SJCRH30 (cell line): Measurements from ENCODE around the gene THRA. TPM values are rescaled to one million over a fixed set of nuclear protein-coding genes. Genes with fewer than 3 reads are reported as not detected.

Experiments used
- DNase-seq, 2 experiments: peaks; one replicate each; pipeline ENCODE4 v3.0.0-alpha.2; 2015 to 2020
- H3K27ac ChIP-seq: fragments of 250-450 bp; sonication (Bioruptor Pico); 2 replicates; pipeline ENCODE4 v1.5.1; 2020; ENCODE audit warnings: mild to moderate bottlenecking, moderate library complexity
- H3K27me3 ChIP-seq: fragments of 250-450 bp; sonication (Bioruptor Pico); 2 replicates; pipeline ENCODE4 v1.5.1; 2020; ENCODE audit warnings: mild to moderate bottlenecking, moderate library complexity
- H3K36me3 ChIP-seq: fragments of 250-450 bp; sonication (Bioruptor Pico); 2 replicates; pipeline ENCODE4 v1.5.1; 2020; ENCODE audit warnings: mild to moderate bottlenecking, moderate library complexity
- H3K4me1 ChIP-seq: fragments of 250-450 bp; sonication (Bioruptor Pico); 2 replicates; pipeline ENCODE4 v1.5.1; 2020; ENCODE audit warnings: mild to moderate bottlenecking, moderate library complexity
- H3K4me3 ChIP-seq: fragments of 250-450 bp; sonication (Bioruptor Pico); 2 replicates; pipeline ENCODE4 v1.5.1; 2020; ENCODE audit warnings: mild to moderate bottlenecking, moderate library complexity
- H3K9me3 ChIP-seq: fragments of 250-450 bp; sonication (Bioruptor Pico); replicated peaks from 2 replicates; pipeline ENCODE4 v1.5.1; 2020; ENCODE audit warnings: mild to moderate bottlenecking, moderate library complexity
- total RNA-seq: library from RNA; depleted of rRNA; stranded (reverse); fragments of >200 nt; shearing (Covaris generic); gene quantifications from 2 replicates; pipeline ENCODE4 v1.2.3, GENCODE V29; 2014; rRNA removed

THRA gene, protein sequence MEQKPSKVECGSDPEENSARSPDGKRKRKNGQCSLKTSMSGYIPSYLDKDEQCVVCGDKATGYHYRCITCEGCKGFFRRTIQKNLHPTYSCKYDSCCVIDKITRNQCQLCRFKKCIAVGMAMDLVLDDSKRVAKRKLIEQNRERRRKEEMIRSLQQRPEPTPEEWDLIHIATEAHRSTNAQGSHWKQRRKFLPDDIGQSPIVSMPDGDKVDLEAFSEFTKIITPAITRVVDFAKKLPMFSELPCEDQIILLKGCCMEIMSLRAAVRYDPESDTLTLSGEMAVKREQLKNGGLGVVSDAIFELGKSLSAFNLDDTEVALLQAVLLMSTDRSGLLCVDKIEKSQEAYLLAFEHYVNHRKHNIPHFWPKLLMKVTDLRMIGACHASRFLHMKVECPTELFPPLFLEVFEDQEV
- 13.3 and 14.4 TPM in 2 replicates for total RNA-seq

- Histone ChIP-seq H3K9me3 (no peaks in the 10 kb centered on the region), H3K27ac (no peak within 1 kb of the TSS; the same call in 1 of the 2 replicates), H3K36me3 (no peaks in the 10 kb centered on the region), H3K4me3 (peak within 1 kb of the TSS; percentile 96), H3K4me1 (peaks cover 36% of the 10 kb centered on the region), H3K27me3 (no peaks in the 10 kb centered on the region; the same call in 1 of the 2 replicates)
- DNase-seq = peak; percentile 45 to 61
Observed at GRCh38 chr17:40062329-40063186, at the start of gene THRA. Gene THRA (plus strand): TSS chr17:40062965. CDS start chr17:40074489, 11,524 bp downstream.

- Histone ChIP-seq H3K4me3 (peak overlapping the region; percentile 41), H3K9me3 (no peaks in the 10 kb centered on the region), H3K4me1 (peaks cover 13% of the 10 kb centered on the region), H3K27ac (peak overlapping the region; percentile 82), H3K36me3 (no peaks in the 10 kb centered on the region; the same call in 1 of the 2 replicates), H3K27me3 (no peaks in the 10 kb centered on the region)
- peak; percentile 48 to 62 for DNase-seq
Observed at GRCh38 chr17:40014375-40014980, 48.3 kb upstream of the THRA start.

- DNase-seq = peak; percentile 64
- H3K27ac ChIP-seq = peak within 1 kb of the TSS; percentile 82
- H3K27me3 ChIP-seq = no peaks in the 10 kb centered on the region
- peak within 1 kb of the TSS; percentile 41 for H3K4me3 ChIP-seq
- H3K4me1 ChIP-seq = peaks cover 13% of the 10 kb centered on the region
- H3K36me3 ChIP-seq = no peaks in the 10 kb centered on the region; the same call in 1 of the 2 replicates
- H3K9me3 ChIP-seq = no peaks in the 10 kb centered on the region
Observed at GRCh38 chr17:40015005-40015997, 47.5 kb upstream of the THRA start, which contains the start of gene CSF3. Gene CSF3 (plus strand): TSS chr17:40015440. CDS start chr17:40015475, 35 bp downstream.

DNA sequence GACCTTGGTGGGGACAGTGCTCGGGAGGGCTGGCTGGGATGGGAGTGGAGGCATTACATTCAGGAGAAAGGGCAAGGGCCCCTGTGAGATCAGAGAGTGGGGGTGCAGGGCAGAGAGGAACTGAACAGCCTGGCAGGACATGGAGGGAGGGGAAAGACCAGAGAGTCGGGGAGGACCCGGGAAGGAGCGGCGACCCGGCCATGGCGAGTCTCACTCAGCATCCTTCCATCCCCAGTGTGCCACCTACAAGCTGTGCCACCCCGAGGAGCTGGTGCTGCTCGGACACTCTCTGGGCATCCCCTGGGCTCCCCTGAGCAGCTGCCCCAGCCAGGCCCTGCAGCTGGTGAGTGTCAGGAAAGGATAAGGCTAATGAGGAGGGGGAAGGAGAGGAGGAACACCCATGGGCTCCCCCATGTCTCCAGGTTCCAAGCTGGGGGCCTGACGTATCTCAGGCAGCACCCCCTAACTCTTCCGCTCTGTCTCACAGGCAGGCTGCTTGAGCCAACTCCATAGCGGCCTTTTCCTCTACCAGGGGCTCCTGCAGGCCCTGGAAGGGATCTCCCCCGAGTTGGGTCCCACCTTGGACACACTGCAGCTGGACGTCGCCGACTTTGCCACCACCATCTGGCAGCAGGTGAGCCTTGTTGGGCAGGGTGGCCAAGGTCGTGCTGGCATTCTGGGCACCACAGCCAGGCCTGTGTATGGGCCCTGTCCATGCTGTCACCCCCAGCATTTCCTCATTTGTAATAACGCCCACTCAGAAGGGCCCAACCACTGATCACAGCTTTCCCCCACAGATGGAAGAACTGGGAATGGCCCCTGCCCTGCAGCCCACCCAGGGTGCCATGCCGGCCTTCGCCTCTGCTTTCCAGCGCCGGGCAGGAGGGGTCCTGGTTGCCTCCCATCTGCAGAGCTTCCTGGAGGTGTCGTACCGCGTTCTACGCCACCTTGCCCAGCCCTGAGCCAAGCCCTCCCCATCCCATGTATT lies 46.5 kb upstream of the THRA start:
- no peak overlapping the region for H3K27ac ChIP-seq
- no peaks in the 10 kb centered on the region for H3K9me3 ChIP-seq
- H3K4me3 ChIP-seq = no peak overlapping the region
- no peaks in the 10 kb centered on the region for H3K27me3 ChIP-seq
- H3K36me3 ChIP-seq = no peaks in the 10 kb centered on the region; the same call in 1 of the 2 replicates
- peaks cover 13% of the 10 kb centered on the region for H3K4me1 ChIP-seq
- DNase-seq = no peak

- no peak for DNase-seq
- Histone ChIP-seq H3K4me3 (no peak overlapping the region), H3K4me1 (peaks cover 19% of the 10 kb centered on the region), H3K27ac (no peak overlapping the region), H3K36me3 (no peaks in the 10 kb centered on the region; the same call in 1 of the 2 replicates), H3K9me3 (no peaks in the 10 kb centered on the region), H3K27me3 (no peaks in the 10 kb centered on the region)
Observed at GRCh38 chr17:40017422-40018080, 45.2 kb upstream of the THRA start.

DNA sequence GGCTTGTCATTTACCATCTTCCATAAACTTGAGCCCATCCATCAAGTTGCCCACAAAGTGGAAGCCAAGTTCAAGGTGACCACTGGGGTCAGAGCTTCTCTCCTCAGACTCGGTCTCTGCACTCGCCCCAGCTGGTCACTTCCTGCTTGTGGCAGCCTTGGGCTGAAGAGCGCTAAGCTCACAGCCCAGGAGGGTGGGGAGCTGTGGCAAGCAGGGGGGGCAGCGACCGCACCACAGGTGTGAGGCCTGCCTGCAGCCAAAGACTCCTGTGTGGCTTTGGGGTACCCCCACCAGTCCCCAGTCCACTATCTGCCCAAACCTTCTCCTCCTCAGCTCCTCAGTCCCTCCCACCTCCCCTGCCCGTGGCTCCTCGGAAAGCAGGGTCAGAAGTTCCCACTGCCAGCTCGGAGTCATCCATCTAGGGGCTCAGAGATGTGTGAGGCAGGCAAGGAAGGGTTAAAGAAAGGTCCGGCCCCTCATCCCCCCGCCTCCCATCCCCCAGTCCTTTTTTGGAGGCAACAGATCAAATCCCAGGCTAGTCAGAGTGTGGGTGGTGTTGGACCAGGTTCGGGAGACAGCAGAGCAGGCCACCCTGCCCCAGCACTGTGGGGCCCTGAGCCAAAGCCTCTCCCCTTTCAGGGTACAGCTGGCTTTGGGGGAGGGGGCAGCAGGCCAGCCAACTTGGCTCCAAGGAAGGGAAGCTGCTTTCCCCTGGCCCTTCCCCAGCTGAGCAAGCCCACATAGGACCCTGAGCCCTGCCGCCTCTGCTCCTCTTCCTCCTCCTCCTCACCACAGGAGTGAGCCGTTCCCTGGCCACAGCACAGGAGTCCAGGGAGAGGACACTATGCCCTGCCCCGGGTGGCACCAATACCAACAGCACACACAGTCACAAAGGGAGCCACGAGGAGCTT lies 44.3 kb upstream of the THRA start:
- Histone ChIP-seq H3K27me3 (no peaks in the 10 kb centered on the region), H3K9me3 (no peaks in the 10 kb centered on the region), H3K36me3 (no peaks in the 10 kb centered on the region; the same call in 1 of the 2 replicates), H3K27ac (no peak overlapping the region), H3K4me3 (no peak overlapping the region), H3K4me1 (peaks cover 24% of the 10 kb centered on the region)
- no peak for DNase-seq

GRCh38 chr17:40019140-40019991 lies 43.4 kb upstream of the THRA start:
- H3K36me3 ChIP-seq = no peaks in the 10 kb centered on the region; the same call in 1 of the 2 replicates
- H3K27me3 ChIP-seq = no peaks in the 10 kb centered on the region
- no peak for DNase-seq
- no peaks in the 10 kb centered on the region for H3K9me3 ChIP-seq
- H3K4me3 ChIP-seq = no peak overlapping the region
- no peak overlapping the region for H3K27ac ChIP-seq
- peaks cover 27% of the 10 kb centered on the region for H3K4me1 ChIP-seq

- Histone ChIP-seq H3K27me3 (no peaks in the 10 kb centered on the region), H3K4me3 (no peak overlapping the region), H3K36me3 (no peaks in the 10 kb centered on the region; the same call in 1 of the 2 replicates), H3K27ac (no peak overlapping the region), H3K9me3 (no peaks in the 10 kb centered on the region), H3K4me1 (peaks cover 22% of the 10 kb centered on the region)
- no peak for DNase-seq
Observed at GRCh38 chr17:40020146-40020545, 42.6 kb upstream of the THRA start.

DNA sequence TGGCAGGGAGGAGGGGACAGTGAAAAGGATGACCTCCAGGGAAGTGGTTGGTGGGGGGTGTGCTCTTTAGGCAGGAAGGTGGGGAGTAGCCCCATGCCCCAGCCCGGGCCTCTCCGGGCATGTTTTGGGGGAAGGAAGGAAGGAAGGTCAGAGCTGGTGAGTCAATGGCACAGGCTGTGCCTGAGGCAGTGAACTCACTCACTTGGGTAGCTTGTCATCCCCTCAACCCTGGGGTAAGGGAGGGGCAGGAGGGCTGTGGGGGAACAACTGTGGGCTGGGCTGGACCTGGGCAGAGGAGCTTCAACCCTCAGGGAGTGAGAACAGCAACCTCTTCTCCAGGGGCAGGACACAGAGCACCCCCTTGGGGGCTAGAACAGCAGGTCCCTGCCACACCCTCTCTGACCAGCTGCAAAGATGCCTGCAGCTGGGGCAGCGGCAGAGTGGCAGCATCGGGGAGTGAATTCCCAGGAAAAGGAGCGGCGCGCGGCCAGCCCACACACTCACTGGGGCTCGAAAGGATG lies 41.3 kb upstream of the THRA start:
- H3K4me1 ChIP-seq = peaks cover 16% of the 10 kb centered on the region; the same call in 1 of the 2 replicates
- H3K9me3 ChIP-seq = no peaks in the 10 kb centered on the region
- H3K27ac ChIP-seq = no peak overlapping the region
- H3K4me3 ChIP-seq = no peak overlapping the region
- H3K36me3 ChIP-seq = peaks cover 12% of the 10 kb centered on the region
- DNase-seq = peak; percentile 42 to 62
- H3K27me3 ChIP-seq = no peaks in the 10 kb centered on the region

GRCh38 chr17:40022497-40022896 lies 40.3 kb upstream of the THRA start:
- H3K4me1 ChIP-seq = peaks cover 16% of the 10 kb centered on the region; the same call in 1 of the 2 replicates
- no peak overlapping the region for H3K27ac ChIP-seq

More at GRCh38 chr17:40022497-40022896, 40.3 kb upstream of the THRA start:
- Histone ChIP-seq H3K9me3 (no peaks in the 10 kb centered on the region), H3K4me3 (no peak overlapping the region), H3K27me3 (no peaks in the 10 kb centered on the region), H3K36me3 (peaks cover 16% of the 10 kb centered on the region)
- DNase-seq = no peak
